ENCODE measurements around the gene KIF5C. TPM values are rescaled to one million over a fixed set of nuclear protein-coding genes. Genes with fewer than 3 reads are reported as not detected.

The KIF5C gene
- total and polyA plus RNA-seq, 8 donors, result under 0.01 to 14.7 (median 2.4) TPM

- Histone ChIP-seq H3K27me3 (no peaks in the 10 kb centered on the region), H3K9me3 (no peaks in the 10 kb centered on the region), H3K4me1 (peaks cover 8 to 42% (median 14%) of the 10 kb centered on the region in 4 donors), H3K4me3 (no peak overlapping the region), H3K27ac (no peak overlapping the region), H3K36me3 (no peaks in the 10 kb centered on the region)
- intact Hi-C loops (cut with DNase I; ENCODE audit: low total_unique reads), result loop anchor here (5.0 kb wide), 1 partner anchor 541 kb away; no protein-coding TSS in a partner anchor
- WGBS, 5 donors, result 84 to 97% (median 91%) methylated on average over 5 of the region's 5 CpGs
- TF ChIP-seq POLR2AphosphoS5 (IDR thresholded peaks at IDR 0.05) (no peak), CTCF (IDR thresholded peaks at IDR 0.05) (no peak), EP300 (IDR thresholded peaks at IDR 0.05) (no peak), POLR2A (IDR thresholded peaks at IDR 0.05) (no peak)
- DNase-seq, result no peak
Measured at GRCh38 chr2:149021271-149021719, 146.3 kb downstream of the KIF5C start.

DNA sequence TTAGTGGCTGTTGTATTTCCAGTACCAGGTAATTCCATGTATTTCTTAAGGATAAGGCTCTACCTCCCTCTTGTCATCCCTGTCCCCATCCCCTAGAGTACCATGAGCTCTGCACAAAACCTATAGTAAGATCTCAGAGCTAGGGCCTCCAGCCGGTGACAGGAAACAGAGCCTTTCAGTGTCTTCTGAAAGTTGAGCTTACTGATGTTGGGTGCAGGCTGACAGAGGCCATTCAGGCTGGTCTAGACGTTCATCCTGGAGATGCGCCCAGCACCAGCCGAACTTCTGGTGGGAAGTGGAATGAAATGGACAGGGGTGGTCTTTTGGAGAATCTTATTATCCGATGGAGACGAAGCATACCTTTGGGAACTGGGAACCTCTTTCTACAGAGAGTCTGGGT is 146.7 kb downstream of the KIF5C start:
- intact Hi-C loops (cut with DNase I; ENCODE audit: low total_unique reads), result loop anchor here (5.0 kb wide), 1 partner anchor 541 kb away; no protein-coding TSS in a partner anchor
- no peak for TF ChIP-seq CTCF (IDR thresholded peaks at IDR 0.05)
- TF ChIP-seq POLR2A (IDR thresholded peaks at IDR 0.05), result no peak
- TF ChIP-seq EP300 (IDR thresholded peaks at IDR 0.05), result no peak
- TF ChIP-seq POLR2AphosphoS5 (IDR thresholded peaks at IDR 0.05), result no peak
- WGBS, 5 donors, result 87 to 93% (median 90%) methylated on average over 6 of the region's 6 CpGs

GRCh38 chr2:149023091-149023490 is 148.1 kb downstream of the KIF5C start:
- no peaks in the 10 kb centered on the region for H3K36me3 ChIP-seq
- H3K9me3 ChIP-seq, result no peaks in the 10 kb centered on the region
- DNase-seq, result no peak
- WGBS, 5 donors, result 89 to 97% (median 91%) methylated on average over 6 of the region's 6 CpGs
- no peak overlapping the region for H3K27ac ChIP-seq
- intact Hi-C loops (cut with DNase I; ENCODE audit: low total_unique reads), result loop anchor here (5.0 kb wide), 1 partner anchor 539 kb away; no protein-coding TSS in a partner anchor
- no peak for TF ChIP-seq CTCF (IDR thresholded peaks at IDR 0.05)
- peaks cover 0 to 6% (median 0%) of the 10 kb centered on the region in 3 donors for H3K27me3 ChIP-seq
- H3K4me1 ChIP-seq, result peaks cover 8 to 33% (median 12%) of the 10 kb centered on the region in 4 donors
- no peak overlapping the region for H3K4me3 ChIP-seq

More for the DNA sequence above, 146.7 kb downstream of the KIF5C start:
- peaks cover 8 to 42% (median 14%) of the 10 kb centered on the region in 4 donors for H3K4me1 ChIP-seq
- H3K36me3 ChIP-seq, result no peaks in the 10 kb centered on the region
- no peaks in the 10 kb centered on the region for H3K9me3 ChIP-seq
- DNase-seq, result no peak
- peaks cover 0 to 4% (median 0%) of the 10 kb centered on the region in 3 donors for H3K27me3 ChIP-seq
- no peak overlapping the region for H3K4me3 ChIP-seq
- no peak overlapping the region for H3K27ac ChIP-seq

DNA sequence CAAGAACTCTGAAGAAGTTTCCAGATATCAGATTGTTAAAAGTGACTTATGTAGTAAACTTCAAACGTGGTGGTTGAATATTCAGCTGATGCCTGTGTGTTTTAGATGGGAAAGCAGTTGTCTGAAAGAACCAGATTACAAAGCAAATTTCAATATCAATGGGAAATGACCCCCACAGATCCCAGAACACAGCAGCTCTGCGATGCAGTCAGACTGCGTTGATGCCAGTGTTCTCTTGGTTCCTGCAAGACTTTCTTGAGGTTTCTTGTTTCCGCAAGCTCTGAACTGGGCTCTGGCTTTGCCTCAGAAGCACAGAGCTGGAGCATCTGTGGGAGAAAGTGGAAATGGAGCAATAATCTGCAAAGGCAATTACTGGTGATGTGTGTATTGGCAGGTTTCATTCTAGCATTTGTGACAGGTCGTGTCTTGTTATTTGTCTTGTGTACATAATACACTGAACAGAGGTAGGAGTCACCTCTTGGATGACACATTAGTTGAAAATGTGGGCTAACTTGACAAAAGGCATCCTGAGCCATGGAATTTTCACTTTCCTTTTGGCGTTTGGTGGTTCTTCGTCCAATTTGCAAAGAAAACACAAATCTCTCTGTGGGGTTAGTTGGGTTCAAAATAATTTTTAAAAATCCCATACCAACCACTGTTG is 152.7 kb downstream of the KIF5C start:
- H3K4me1 ChIP-seq, result peaks cover 0 to 16% (median 3%) of the 10 kb centered on the region in 4 donors
- 70 to 79% (median 74%) methylated on average over 7 of the region's 7 CpGs for WGBS, 5 donors
- no peak overlapping the region for H3K4me3 ChIP-seq
- TF ChIP-seq POLR2A (IDR thresholded peaks at IDR 0.05) (no peak), POLR2AphosphoS5 (IDR thresholded peaks at IDR 0.05) (no peak), EP300 (IDR thresholded peaks at IDR 0.05) (no peak), CTCF (IDR thresholded peaks at IDR 0.05) (no peak)
- H3K27ac ChIP-seq, result no peak overlapping the region
- no peaks in the 10 kb centered on the region for H3K9me3 ChIP-seq
- no peak for DNase-seq
- H3K27me3 ChIP-seq, result peaks cover 0 to 18% (median 0%) of the 10 kb centered on the region in 3 donors
- no peaks in the 10 kb centered on the region for H3K36me3 ChIP-seq
- intact Hi-C loops (cut with DNase I; ENCODE audit: low total_unique reads), result no loop called here

All from stomach (tissue), 9 donors.